ENCODE measurements around the gene CIITA.
"Not testable (repeated sequence)": the region's sequence is repeated elsewhere in the genome, so short reads cannot be mapped to it uniquely, and the experiment has no call there.

Gene CIITA

GRCh38 chr16:10876799-10877341 is at the start of gene CIITA:
CIITA (plus strand) TSS chr16:10877202; CDS start chr16:10877331, 129 bp downstream.
- FAIRE-seq, result no peak
- DNase-seq (ENCODE audit: low spot score), result peak; percentile 67

GRCh38 chr16:10827691-10828341 is 49.2 kb upstream of the CIITA start:
- FAIRE-seq (no peak), DNase-seq (ENCODE audit: low spot score) (peak; percentile 75)

- no peak for FAIRE-seq
- peak; percentile 82 for DNase-seq (ENCODE audit: low spot score)
These were observed 48.1 kb upstream of the CIITA start for GRCh38 chr16:10828851-10829366.

- not testable (repeated sequence) for DNase-seq (ENCODE audit: low spot score); FAIRE-seq
These were observed 47.5 kb upstream of the CIITA start for GRCh38 chr16:10829390-10830098.

GRCh38 chr16:10830240-10830639 is 46.8 kb upstream of the CIITA start:
- FAIRE-seq; DNase-seq (ENCODE audit: low spot score): not testable (repeated sequence)

GRCh38 chr16:10831894-10832886 is 44.8 kb upstream of the CIITA start:
- no peak for DNase-seq (ENCODE audit: low spot score)
- FAIRE-seq, result no peak

- FAIRE-seq (no peak), DNase-seq (ENCODE audit: low spot score) (no peak)
These were observed 43.7 kb upstream of the CIITA start for GRCh38 chr16:10833271-10833670.

GRCh38 chr16:10834130-10834529 is 42.9 kb upstream of the CIITA start:
- no peak for DNase-seq (ENCODE audit: low spot score)
- FAIRE-seq, result peak; percentile 32

GRCh38 chr16:10834766-10835165 is 42.2 kb upstream of the CIITA start:
- DNase-seq (ENCODE audit: low spot score), result no peak
- no peak for FAIRE-seq

- DNase-seq (ENCODE audit: low spot score) (no peak), FAIRE-seq (no peak)
These were observed 41.6 kb upstream of the CIITA start for GRCh38 chr16:10835281-10835931.

GRCh38 chr16:10836174-10836853 is 40.7 kb upstream of the CIITA start:
- DNase-seq (ENCODE audit: low spot score) (no peak), FAIRE-seq (no peak)

- DNase-seq (ENCODE audit: low spot score), result no peak
- no peak for FAIRE-seq
These were observed 38.3 kb upstream of the CIITA start for GRCh38 chr16:10838621-10839278.

GRCh38 chr16:10839279-10839666 is 37.7 kb upstream of the CIITA start:
- FAIRE-seq (no peak), DNase-seq (ENCODE audit: low spot score) (no peak)

- no peak for DNase-seq (ENCODE audit: low spot score)
- FAIRE-seq, result no peak
These were observed 36.3 kb upstream of the CIITA start for GRCh38 chr16:10840703-10841102.

GRCh38 chr16:10846213-10846998 is 30.6 kb upstream of the CIITA start:
- no peak for DNase-seq (ENCODE audit: low spot score)
- FAIRE-seq, result no peak

GRCh38 chr16:10847176-10847575 is 29.8 kb upstream of the CIITA start:
- no peak for FAIRE-seq
- DNase-seq (ENCODE audit: low spot score), result no peak

GRCh38 chr16:10849736-10850477 is 27.1 kb upstream of the CIITA start:
- no peak for FAIRE-seq

GRCh38 chr16:10850478-10850850 is 26.5 kb upstream of the CIITA start:
- FAIRE-seq (peak; percentile 61), DNase-seq (ENCODE audit: low spot score) (no peak)

More at GRCh38 chr16:10849736-10850477, 27.1 kb upstream of the CIITA start:
- no peak for DNase-seq (ENCODE audit: low spot score)

Measured in urothelium cell line (cell line).